ENCODE results near the gene ZNF268. TPM values are rescaled to one million over a fixed set of nuclear protein-coding genes. Genes with fewer than 3 reads are reported as not detected.

The ZNF268 gene
- polyA plus RNA-seq (ENCODE audit: low read depth in 6 of 6), result 10 to 100 TPM in 5 of 6 donors, 1 to 10 TPM in 1; 8.0 to 29.0 (median 18.8) TPM

DNA sequence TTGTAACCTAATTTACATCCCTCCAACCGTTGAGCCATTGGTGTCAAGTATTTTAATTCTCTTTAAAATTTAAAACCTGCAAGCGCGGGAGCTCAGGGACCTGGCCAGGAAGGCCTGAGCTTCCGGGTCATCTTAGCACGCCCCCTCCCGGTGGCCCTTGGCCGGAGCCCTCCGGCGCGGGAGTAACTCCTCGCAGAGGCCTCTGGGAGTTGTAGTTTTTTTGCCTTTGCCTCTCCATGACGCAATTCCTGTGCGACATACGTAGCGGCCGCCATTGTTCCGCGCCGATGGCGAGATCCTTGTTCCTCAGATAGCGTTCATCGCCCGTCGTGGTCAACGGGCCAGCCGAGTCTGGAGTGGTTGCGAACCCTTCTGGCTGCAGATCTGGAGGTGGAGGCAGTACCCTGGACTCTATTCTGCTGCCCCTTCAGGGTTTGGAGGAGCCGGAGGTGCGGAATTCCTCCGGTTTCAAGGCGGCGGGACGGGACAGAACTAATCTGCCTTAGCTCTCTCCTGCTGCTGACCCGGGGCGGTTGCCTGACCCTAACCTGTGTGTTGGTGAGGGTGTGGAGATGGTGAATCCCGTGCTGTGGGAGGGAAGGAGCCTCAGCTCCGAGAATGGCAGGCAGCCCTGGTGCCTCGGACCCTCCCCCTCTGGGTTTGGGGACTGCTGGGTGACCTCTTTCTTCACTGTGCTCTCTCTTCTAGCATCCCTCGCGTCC is at the start of gene ZNF268:
ZNF268 (plus strand) TSS at position 258 of the 722 bp plus-strand sequence. CDS start 503 bp downstream, outside the sequence.
- ATAC-seq (ENCODE audit: low read depth in 2 of 2), result peak; percentile 92 to 94
- Mint-ChIP-seq H3K9me3 (peaks cover 24 to 71% (median 62%) of the 10 kb centered on the region in 7 donors), H3K36me3 (peaks cover 50 to 61% of the 10 kb centered on the region in 2 donors), H3K27ac (peak within 1 kb of the TSS; percentile 83 to 98 (median 96)), H3K27me3 (peaks cover 0 to 5% (median 0%) of the 10 kb centered on the region in 3 donors), H3K4me1 (peaks cover 28 to 36% (median 32%) of the 10 kb centered on the region in 3 donors), H3K4me3 (peak within 1 kb of the TSS; percentile 92 to 98 (median 96))
- peak; percentile 89 for DNase-seq

DNA sequence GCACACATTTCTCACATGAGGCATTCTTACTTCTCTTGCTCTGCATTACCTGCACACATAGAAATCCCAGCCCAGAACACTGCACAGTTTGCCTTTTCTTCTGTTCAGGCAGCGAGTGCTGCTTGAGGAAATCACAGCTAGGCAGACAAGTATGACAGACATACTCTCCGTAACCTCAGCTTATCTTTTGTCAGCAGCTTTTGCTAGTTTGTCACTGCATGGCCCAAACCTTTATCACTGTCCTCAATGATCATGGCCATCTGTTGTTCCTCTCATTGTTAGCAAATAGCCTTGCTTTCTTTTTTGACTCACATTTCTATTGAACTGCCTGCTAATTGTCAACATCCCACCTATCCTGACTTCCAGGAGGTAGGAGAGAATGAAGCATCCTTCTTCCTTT is 45.5 kb upstream of the ZNF268 start:
- peaks cover 71 to 81% of the 10 kb centered on the region in 2 donors for H3K36me3 Mint-ChIP-seq
- H3K4me1 Mint-ChIP-seq, result peaks cover 5 to 11% (median 8%) of the 10 kb centered on the region in 3 donors
- peaks cover 33 to 88% (median 69%) of the 10 kb centered on the region in 7 donors for H3K9me3 Mint-ChIP-seq
- H3K4me3 Mint-ChIP-seq, result peak overlapping the region in 2 of 8 donors; percentile 22 to 28
- no peaks in the 10 kb centered on the region for H3K27me3 Mint-ChIP-seq
- no peak for ATAC-seq (ENCODE audit: low read depth in 2 of 2)
- peak overlapping the region in 1 of 6 donors; percentile 49 for H3K27ac Mint-ChIP-seq
- no peak for DNase-seq

DNA sequence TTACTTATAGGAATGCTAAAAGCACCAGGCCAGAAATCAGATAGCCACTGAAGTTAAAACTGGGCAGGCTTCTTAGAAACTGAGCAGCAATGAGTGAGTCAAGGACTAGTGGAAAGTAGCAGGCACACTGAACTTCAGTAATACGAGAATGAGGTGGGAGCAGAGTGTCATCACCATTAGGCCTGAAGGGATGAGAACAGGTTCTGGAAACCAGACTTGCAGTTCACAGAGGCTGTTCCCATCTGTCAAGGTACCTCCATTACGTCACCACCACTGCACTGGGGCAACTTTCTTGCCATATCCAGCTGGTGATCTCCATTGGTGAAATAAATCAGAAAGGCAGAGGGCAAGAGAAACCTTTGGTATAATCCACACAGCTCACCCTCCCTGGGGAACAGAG is 35.3 kb upstream of the ZNF268 start:
- no peaks in the 10 kb centered on the region for H3K4me1 Mint-ChIP-seq
- H3K27ac Mint-ChIP-seq, result no peak overlapping the region
- H3K27me3 Mint-ChIP-seq, result no peaks in the 10 kb centered on the region
- no peak overlapping the region for H3K4me3 Mint-ChIP-seq
- peaks cover 16 to 85% (median 71%) of the 10 kb centered on the region in 7 donors for H3K9me3 Mint-ChIP-seq
- DNase-seq (no peak), ATAC-seq (ENCODE audit: low read depth in 2 of 2) (no peak)
- peaks cover 69 to 70% of the 10 kb centered on the region in 2 donors for H3K36me3 Mint-ChIP-seq

DNA sequence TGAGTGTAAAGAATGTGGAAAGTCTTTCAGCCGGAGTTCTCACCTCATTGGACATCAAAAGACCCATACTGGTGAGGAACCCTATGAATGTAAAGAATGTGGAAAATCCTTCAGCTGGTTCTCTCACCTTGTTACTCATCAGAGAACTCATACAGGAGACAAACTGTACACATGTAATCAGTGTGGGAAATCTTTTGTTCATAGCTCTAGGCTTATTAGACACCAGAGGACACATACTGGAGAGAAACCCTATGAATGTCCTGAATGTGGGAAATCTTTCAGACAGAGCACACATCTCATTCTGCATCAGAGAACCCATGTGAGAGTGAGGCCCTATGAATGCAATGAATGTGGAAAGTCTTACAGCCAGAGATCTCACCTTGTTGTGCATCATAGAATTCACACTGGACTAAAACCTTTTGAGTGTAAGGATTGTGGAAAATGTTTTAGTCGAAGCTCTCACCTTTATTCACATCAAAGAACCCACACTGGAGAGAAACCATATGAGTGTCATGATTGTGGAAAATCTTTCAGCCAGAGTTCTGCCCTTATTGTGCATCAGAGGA is 25.1 kb upstream of the ZNF268 start:
- DNase-seq, result no peak
- Mint-ChIP-seq H3K4me3 (peak overlapping the region in 1 of 8 donors; percentile 5), H3K9me3 (peaks cover 22 to 97% (median 87%) of the 10 kb centered on the region in 7 donors), H3K27me3 (no peaks in the 10 kb centered on the region), H3K36me3 (peaks cover 78 to 89% of the 10 kb centered on the region in 2 donors), H3K27ac (no peak overlapping the region), H3K4me1 (no peaks in the 10 kb centered on the region)
- ATAC-seq (ENCODE audit: low read depth in 2 of 2), result no peak

DNA sequence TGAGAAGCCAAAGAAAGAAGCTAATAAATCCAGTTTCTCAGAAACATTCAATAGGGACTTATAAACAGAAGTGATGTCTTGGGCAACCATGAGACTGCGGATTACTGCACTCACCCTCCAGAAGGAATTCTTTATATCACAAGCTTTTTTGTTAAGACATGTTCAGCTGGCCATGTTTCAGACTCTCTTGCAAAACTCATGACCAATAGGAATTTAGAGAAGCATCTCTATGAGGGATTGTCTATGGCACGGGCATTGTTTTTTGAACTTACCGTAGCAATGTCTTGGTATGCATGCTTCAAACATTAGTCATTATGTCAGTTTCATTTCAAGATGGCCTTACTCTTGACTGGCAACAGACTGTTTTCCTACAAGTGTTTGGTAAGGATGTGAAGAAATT is 15.5 kb upstream of the ZNF268 start:
- peaks cover 11% of the 10 kb centered on the region in 2 donors for H3K36me3 Mint-ChIP-seq
- no peaks in the 10 kb centered on the region for H3K27me3 Mint-ChIP-seq
- DNase-seq (no peak), ATAC-seq (ENCODE audit: low read depth in 2 of 2) (no peak)
- H3K27ac Mint-ChIP-seq, result no peak overlapping the region
- H3K4me1 Mint-ChIP-seq, result no peaks in the 10 kb centered on the region
- no peak overlapping the region for H3K4me3 Mint-ChIP-seq
- peaks cover 0 to 92% (median 68%) of the 10 kb centered on the region in 7 donors for H3K9me3 Mint-ChIP-seq

DNA sequence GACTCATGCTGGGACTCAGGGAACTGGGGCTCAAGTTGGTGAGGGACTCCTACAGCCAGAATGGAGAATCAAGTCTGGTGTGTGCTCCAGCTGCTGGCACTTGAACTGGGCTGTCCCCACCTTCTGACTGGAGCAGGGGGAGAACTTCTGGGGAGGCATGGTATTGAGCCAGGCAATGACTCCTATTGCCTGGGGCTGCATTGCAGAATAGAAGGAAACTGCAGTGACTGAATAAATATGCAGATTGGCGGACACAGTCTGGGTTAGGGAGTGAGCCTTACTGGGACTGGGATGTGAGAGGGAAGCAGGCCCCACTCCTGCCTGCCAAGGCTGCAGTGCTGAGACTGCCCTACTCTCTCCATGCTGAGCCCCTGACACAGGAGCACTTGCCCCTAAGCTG is 8.8 kb upstream of the ZNF268 start:
- peaks cover 10 to 89% (median 63%) of the 10 kb centered on the region in 7 donors for H3K9me3 Mint-ChIP-seq

DNA sequence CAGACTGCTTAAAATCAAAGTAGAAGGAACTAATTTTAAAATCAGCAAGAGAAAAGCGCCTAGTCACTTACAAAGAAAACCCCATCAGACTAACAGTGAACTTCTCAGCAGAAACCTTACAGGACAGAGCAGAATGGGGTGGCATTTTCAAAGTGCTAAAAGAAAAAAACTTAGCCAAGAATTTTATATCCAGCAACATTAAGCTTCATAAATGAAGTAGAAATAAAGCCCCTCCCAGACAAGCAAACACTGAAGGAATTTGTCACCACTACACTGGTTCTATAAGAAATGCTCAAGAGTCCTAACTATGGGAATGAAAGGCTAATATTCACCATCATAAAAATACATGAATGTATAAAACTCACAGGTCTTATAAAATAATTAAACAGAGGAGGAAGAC is 6.4 kb upstream of the ZNF268 start:
- Mint-ChIP-seq H3K9me3 (peaks cover 17 to 81% (median 63%) of the 10 kb centered on the region in 7 donors), H3K36me3 (peaks cover 7 to 42% of the 10 kb centered on the region in 2 donors), H3K27ac (no peak overlapping the region), H3K27me3 (peaks cover 0 to 17% (median 16%) of the 10 kb centered on the region in 3 donors), H3K4me3 (no peak overlapping the region), H3K4me1 (no peaks in the 10 kb centered on the region)
- ATAC-seq (ENCODE audit: low read depth in 2 of 2) (no peak), DNase-seq (no peak)

More for the DNA sequence above, 8.8 kb upstream of the ZNF268 start:
- H3K4me1 Mint-ChIP-seq, result no peaks in the 10 kb centered on the region
- DNase-seq (no peak), ATAC-seq (ENCODE audit: low read depth in 2 of 2) (no peak)
- H3K4me3 Mint-ChIP-seq, result no peak overlapping the region
- peaks cover 0 to 32% of the 10 kb centered on the region in 2 donors for H3K36me3 Mint-ChIP-seq
- no peak overlapping the region for H3K27ac Mint-ChIP-seq
- peaks cover 0 to 17% (median 16%) of the 10 kb centered on the region in 3 donors for H3K27me3 Mint-ChIP-seq

DNA sequence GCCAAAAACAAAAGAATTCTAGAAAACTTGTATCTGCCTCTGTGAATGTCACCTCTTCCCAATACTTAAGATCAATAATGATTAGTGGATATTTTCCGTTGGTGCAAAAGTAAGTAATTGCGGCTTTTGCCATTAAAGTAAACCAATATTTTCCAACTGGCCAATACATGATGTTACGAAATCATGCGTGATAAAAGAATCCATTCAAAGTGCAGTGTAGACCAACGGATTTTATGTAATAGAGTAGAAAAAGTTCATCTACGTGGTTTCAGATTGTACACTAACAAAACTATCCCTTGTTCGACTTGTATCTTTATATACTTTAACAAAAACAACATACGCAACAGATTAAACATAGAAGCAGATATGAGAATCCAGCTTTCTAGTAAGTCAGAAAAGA is 626 bp upstream of the ZNF268 start:
- peaks cover 23 to 71% (median 63%) of the 10 kb centered on the region in 7 donors for H3K9me3 Mint-ChIP-seq
- H3K4me1 Mint-ChIP-seq, result peaks cover 27 to 34% (median 31%) of the 10 kb centered on the region in 3 donors
- H3K4me3 Mint-ChIP-seq, result peak overlapping the region in 2 of 8 donors; percentile 59 to 94
- H3K36me3 Mint-ChIP-seq, result peaks cover 45 to 63% of the 10 kb centered on the region in 2 donors
- DNase-seq (no peak), ATAC-seq (ENCODE audit: low read depth in 2 of 2) (no peak)
- H3K27me3 Mint-ChIP-seq, result peaks cover 0 to 5% (median 0%) of the 10 kb centered on the region in 3 donors
- H3K27ac Mint-ChIP-seq, result peak overlapping the region in 1 of 6 donors; percentile 96

DNA sequence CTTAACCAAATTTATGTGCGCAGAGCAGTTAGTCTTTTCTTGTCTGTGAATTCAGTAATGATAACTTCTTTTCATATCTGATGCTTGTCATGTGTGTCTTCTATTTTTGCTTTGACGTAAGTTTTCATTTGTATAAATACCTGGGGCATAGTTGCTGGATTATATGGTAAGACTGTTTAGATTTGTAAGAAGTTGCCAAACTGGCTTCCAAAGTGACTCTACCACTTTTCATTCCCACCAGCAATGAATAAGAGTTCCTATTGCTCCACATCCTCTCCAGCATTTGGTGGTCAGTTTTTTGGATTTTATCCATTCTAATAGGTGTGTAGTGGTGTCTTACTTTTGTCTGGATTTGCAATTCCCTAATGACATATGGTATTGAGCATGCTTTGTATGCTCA is 8.9 kb downstream of the ZNF268 start:
- no peak for ATAC-seq (ENCODE audit: low read depth in 2 of 2)
- Mint-ChIP-seq H3K27me3 (no peaks in the 10 kb centered on the region), H3K9me3 (peaks cover 19 to 98% (median 86%) of the 10 kb centered on the region in 7 donors), H3K4me1 (peaks cover 5 to 12% (median 7%) of the 10 kb centered on the region in 3 donors), H3K27ac (no peak overlapping the region), H3K36me3 (peaks cover 97 to 98% of the 10 kb centered on the region in 2 donors), H3K4me3 (peak overlapping the region in 2 of 8 donors; percentile 20 to 71)
- no peak for DNase-seq

DNA sequence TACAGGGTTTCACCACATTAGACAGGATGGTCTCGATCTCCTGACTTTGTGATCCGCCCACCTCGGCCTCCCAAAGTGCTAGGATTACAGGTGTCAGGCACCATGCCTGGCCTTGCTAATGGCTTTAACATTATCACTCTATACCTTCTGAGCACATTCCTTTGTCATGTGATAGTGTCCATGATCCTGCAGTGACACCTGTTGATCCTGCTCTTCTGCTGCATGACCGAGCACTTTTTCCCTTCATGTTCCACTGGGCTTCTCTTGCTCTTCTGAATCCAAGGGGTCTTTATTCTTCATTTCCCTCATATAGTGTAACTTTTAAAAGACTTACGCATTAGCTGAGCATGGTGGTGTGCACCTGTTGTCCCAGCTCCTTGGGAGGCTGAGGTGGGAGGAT is 11.6 kb downstream of the ZNF268 start:
- peaks cover 18 to 83% (median 76%) of the 10 kb centered on the region in 7 donors for H3K9me3 Mint-ChIP-seq

DNA sequence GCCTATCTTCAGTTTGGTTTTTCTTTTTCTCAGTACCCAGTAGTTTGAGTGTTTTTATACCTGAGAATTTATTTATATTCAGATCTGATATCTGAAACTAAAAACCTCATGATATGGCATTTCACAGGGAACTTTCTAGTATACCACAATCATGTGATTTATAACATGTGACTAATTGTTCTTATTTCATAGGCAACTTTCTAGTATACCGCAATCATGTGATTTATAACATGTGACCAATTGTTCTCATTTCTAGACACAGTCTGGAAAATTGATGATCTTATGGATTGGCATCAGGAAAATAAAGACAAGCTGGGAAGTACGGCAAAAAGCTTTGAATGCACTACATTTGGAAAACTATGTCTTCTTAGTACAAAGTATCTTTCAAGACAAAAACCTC is 20.6 kb downstream of the ZNF268 start:
- H3K9me3 Mint-ChIP-seq, result peaks cover 13 to 77% (median 66%) of the 10 kb centered on the region in 7 donors
- H3K4me1 Mint-ChIP-seq, result no peaks in the 10 kb centered on the region
- no peak overlapping the region for H3K27ac Mint-ChIP-seq
- H3K4me3 Mint-ChIP-seq, result no peak overlapping the region
- no peaks in the 10 kb centered on the region for H3K27me3 Mint-ChIP-seq
- peaks cover 41 to 50% of the 10 kb centered on the region in 2 donors for H3K36me3 Mint-ChIP-seq
- ATAC-seq (ENCODE audit: low read depth in 2 of 2) (no peak), DNase-seq (no peak)

More for the DNA sequence above, 11.6 kb downstream of the ZNF268 start:
- ATAC-seq (ENCODE audit: low read depth in 2 of 2) (no peak), DNase-seq (no peak)
- Mint-ChIP-seq H3K4me1 (peaks cover 0 to 6% (median 0%) of the 10 kb centered on the region in 3 donors), H3K4me3 (peak overlapping the region in 1 of 8 donors; percentile 82), H3K36me3 (peaks cover 83 to 85% of the 10 kb centered on the region in 2 donors), H3K27me3 (no peaks in the 10 kb centered on the region), H3K27ac (peak overlapping the region in 1 of 6 donors; percentile 72)

DNA sequence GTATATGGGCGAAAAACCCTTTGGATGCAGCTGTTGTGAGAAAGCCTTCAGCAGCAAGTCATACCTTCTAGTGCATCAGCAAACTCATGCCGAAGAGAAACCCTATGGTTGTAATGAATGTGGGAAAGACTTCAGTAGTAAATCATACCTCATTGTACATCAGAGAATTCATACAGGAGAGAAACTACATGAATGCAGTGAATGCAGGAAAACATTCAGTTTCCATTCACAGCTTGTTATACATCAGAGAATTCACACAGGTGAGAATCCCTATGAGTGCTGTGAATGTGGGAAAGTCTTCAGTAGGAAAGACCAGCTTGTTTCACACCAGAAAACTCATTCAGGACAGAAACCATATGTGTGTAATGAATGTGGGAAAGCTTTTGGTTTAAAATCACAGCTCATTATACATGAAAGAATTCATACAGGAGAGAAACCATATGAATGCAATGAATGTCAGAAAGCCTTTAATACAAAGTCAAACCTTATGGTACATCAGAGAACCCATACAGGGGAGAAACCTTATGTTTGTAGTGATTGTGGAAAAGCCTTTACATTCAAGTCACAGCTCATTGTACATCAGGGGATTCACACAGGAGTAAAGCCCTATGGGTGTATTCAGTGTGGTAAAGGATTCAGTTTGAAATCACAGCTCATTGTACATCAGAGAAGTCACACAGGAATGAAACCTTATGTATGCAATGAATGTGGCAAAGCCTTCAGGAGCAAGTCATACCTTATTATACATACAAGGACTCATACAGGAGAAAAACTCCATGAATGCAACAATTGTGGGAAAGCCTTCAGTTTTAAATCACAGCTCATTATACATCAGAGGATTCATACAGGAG is 21.4 kb downstream of the ZNF268 start:
- Mint-ChIP-seq H3K27me3 (no peaks in the 10 kb centered on the region), H3K36me3 (peaks cover 41 to 50% of the 10 kb centered on the region in 2 donors), H3K4me1 (no peaks in the 10 kb centered on the region), H3K4me3 (peak overlapping the region in 2 of 8 donors; percentile 13 to 22), H3K9me3 (peaks cover 13 to 83% (median 74%) of the 10 kb centered on the region in 7 donors), H3K27ac (peak overlapping the region in 3 of 6 donors; percentile 53 to 82 (median 66))
- DNase-seq (no peak), ATAC-seq (ENCODE audit: low read depth in 2 of 2) (no peak)
